Gastrocnemius medialis (tissue), 4 donors: Measurements from ENCODE around the gene CCNB1. TPM values are rescaled to one million over a fixed set of nuclear protein-coding genes. Genes with fewer than 3 reads are reported as not detected.

ENCODE experiments used
- ATAC-seq, 2 donors: fragments of 150-250 bp; one replicate each; pipeline ENCODE4 v1.9.1; 2016
- DNase-seq, 2 donors: peaks; one replicate each; pipeline ENCODE4 v3.0.0-alpha.2; 2019
- H3K27ac ChIP-seq, 4 donors: fragments of 200-600 bp; sonication (generic); 1 replicate in 1 of 4; 2 replicates in 3 of 4; pipeline ENCODE4 v1.5.1; 2016 to 2018; ENCODE audit warnings: mild to moderate bottlenecking in 2 of 4, moderate library complexity in 1 of 4
- H3K27me3 ChIP-seq, 3 donors: fragments of 200-600 bp; sonication (generic) in 2 of 3; 1 replicate in 1 of 3; 2 replicates in 2 of 3; pipeline versions ENCODE4 v1.5.1 to v1.6.0; 2016 to 2019; ENCODE audit warnings: mild to moderate bottlenecking in 1 of 3, moderate library complexity in 1 of 3
- H3K36me3 ChIP-seq, 2 donors: fragments of 200-600 bp; sonication (generic) in 1 of 2; one replicate each; pipeline ENCODE4 v1.5.1; 2017 to 2018
- H3K4me1 ChIP-seq, 2 donors: fragments of 200-600 bp; sonication (generic) in 1 of 2; one replicate each; pipeline ENCODE4 v1.5.1; 2016 to 2017; ENCODE audit warnings: mild to moderate bottlenecking in 2 of 2
- H3K4me3 ChIP-seq, 4 donors: fragments of 200-600 bp; sonication (generic) in 3 of 4; 1 replicate in 1 of 4; 2 replicates in 3 of 4; pipeline ENCODE4 v1.5.1; 2016 to 2019; ENCODE audit warnings: mild to moderate bottlenecking in 2 of 4
- H3K9me3 ChIP-seq, 3 donors: fragments of 200-600 bp; sonication (generic) in 2 of 3; 1 replicate in 1 of 3; 2 replicates in 2 of 3; pipeline ENCODE4 v1.5.1; 2016 to 2019
- POLR2A ChIP-seq, 2 donors: fragments of 450-650 bp; IDR thresholded peaks; one replicate each; pipeline ENCODE4 v1.6.1; 2017; ENCODE audit warnings: antibody characterized with exemption in 2 of 2, mild to moderate bottlenecking in 2 of 2, moderate library complexity in 2 of 2
- in situ Hi-C, 4 donors: fragments of 200-750 bp; cut with MboI; loops; one replicate each; pipeline versions ENCODE4 v1.15.0 to v1.8.0; 2017; ENCODE audit warnings: low sequenced_read_pairs in 4 of 4
- intact Hi-C: fragments of 100-400 bp; cut with DNase I; formaldehyde crosslinking; loops from one replicate; pipeline ENCODE4 v1.15.1; 2023; ENCODE audit warnings: low total_unique reads
- total RNA-seq, 4 donors: library from RNA; depleted of rRNA; stranded (reverse); fragments of >200 nt; gene quantifications; one replicate each; pipeline versions ENCODE4 v1.1.0 to v1.2.3, GENCODE V29; 2016
- TF ChIP-seq, protein P1 (sequence below), 5 experiments: fragments of 450-650 bp in 3 of 5; fragments of 200-600 bp in 2 of 5; sonication (generic) in 2 of 5; IDR thresholded peaks in 4 of 5; conservative IDR thresholded peaks in 1 of 5; 1 replicate in 4 of 5; 2 replicates in 1 of 5; pipeline ENCODE4 v1.5.1; 2016 to 2019; ENCODE audit warnings: antibody characterized with exemption in 5 of 5, mild to moderate bottlenecking in 3 of 5, moderate library complexity in 3 of 5

Gene CCNB1
- total RNA-seq, result 10 to 100 TPM in 1 of 4 donors, 1 to 10 TPM in 2, under 1 TPM in 1; 0.84 to 11.1 (median 2.7) TPM

DNA sequence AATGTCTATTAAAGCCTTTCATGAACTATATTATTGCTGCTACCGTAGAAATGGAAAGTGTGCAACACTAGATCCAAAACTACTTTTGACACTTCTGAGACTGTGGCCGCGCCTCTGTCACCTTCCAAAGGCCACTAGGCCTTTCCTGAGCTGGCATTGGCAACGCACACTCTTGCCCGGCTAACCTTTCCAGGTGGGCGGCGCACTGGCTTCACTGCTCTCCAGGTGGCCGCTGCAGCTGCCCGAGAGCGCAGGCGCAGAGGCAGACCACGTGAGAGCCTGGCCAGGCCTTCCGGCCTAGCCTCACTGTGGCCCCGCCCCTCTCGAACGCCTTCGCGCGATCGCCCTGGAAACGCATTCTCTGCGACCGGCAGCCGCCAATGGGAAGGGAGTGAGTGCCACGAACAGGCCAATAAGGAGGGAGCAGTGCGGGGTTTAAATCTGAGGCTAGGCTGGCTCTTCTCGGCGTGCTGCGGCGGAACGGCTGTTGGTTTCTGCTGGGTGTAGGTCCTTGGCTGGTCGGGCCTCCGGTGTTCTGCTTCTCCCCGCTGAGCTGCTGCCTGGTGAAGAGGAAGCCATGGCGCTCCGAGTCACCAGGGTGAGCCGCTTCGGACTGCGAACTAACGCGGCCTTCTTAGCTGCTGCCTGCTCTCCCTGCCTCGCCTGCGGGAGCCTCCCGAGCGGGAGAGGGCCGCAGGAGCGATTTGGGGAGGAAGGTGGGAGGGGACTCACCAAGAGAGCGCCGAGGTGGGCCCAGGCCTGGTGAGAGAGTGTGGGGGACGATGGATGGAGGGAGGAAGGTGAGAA, at the start of gene CCNB1:
Gene CCNB1 (plus strand): TSS at position 465 of the 807 bp plus-strand sequence. CDS start 113 bp downstream, at position 578.
- Histone ChIP-seq H3K27ac (peak within 1 kb of the TSS; percentile 31 to 53 (median 38)), H3K9me3 (no peaks in the 10 kb centered on the region), H3K4me1 (peaks cover 7 to 8% of the 10 kb centered on the region in 2 donors), H3K27me3 (no peaks in the 10 kb centered on the region), H3K4me3 (peak within 1 kb of the TSS; percentile 65 to 85 (median 74)), H3K36me3 (no peaks in the 10 kb centered on the region)
- TF ChIP-seq, protein P1, sequence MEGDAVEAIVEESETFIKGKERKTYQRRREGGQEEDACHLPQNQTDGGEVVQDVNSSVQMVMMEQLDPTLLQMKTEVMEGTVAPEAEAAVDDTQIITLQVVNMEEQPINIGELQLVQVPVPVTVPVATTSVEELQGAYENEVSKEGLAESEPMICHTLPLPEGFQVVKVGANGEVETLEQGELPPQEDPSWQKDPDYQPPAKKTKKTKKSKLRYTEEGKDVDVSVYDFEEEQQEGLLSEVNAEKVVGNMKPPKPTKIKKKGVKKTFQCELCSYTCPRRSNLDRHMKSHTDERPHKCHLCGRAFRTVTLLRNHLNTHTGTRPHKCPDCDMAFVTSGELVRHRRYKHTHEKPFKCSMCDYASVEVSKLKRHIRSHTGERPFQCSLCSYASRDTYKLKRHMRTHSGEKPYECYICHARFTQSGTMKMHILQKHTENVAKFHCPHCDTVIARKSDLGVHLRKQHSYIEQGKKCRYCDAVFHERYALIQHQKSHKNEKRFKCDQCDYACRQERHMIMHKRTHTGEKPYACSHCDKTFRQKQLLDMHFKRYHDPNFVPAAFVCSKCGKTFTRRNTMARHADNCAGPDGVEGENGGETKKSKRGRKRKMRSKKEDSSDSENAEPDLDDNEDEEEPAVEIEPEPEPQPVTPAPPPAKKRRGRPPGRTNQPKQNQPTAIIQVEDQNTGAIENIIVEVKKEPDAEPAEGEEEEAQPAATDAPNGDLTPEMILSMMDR (IDR thresholded peaks at IDR 0.05 in 4 of 5, conservative IDR thresholded peaks at IDR 0.05 in 1 of 5), result no peak
- no peak for TF ChIP-seq POLR2A (IDR thresholded peaks at IDR 0.05)
- intact Hi-C loops (loop anchor here (1.0 to 2.0 kb wide), 4 partner anchors 22 to 72 kb away; partner anchors contain the start of genes CDK7, CENPH and SLC30A5), in situ Hi-C loops (loop anchor here in 2 of 4 donors (10.0 kb wide), 1 partner anchor 72 kb away; the partner anchor contains the start of gene SLC30A5 (in 2 of the 2))
- peak; percentile 100 for ATAC-seq
- peak; percentile 92 to 96 for DNase-seq

DNA sequence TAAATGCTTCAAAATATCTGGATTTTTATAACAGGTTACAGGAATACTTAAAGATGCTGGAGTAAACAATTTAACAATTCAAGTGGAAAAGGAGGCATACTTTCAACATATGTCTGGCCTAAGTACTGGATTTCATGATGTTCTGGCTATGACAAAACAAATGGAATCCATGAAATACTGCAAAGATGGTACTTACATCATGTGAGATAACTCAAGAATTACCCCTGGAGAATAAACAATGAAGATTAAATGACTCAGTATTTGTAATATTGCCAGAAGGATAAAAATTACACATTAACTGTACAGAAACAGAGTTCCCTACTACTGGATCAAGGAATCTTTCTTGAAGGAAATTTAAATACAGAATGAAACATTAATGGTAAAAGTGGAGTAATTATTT, 37.5 kb upstream of the CCNB1 start:
- Histone ChIP-seq H3K9me3 (no peaks in the 10 kb centered on the region), H3K4me1 (no peaks in the 10 kb centered on the region), H3K4me3 (no peak overlapping the region), H3K36me3 (peaks cover 3 to 60% of the 10 kb centered on the region in 2 donors), H3K27me3 (no peaks in the 10 kb centered on the region), H3K27ac (no peak overlapping the region)
- intact Hi-C loops (no loop called here), in situ Hi-C loops (no loop called here)
- no peak for TF ChIP-seq POLR2A (IDR thresholded peaks at IDR 0.05)
- no peak for ATAC-seq
- DNase-seq, result no peak

DNA sequence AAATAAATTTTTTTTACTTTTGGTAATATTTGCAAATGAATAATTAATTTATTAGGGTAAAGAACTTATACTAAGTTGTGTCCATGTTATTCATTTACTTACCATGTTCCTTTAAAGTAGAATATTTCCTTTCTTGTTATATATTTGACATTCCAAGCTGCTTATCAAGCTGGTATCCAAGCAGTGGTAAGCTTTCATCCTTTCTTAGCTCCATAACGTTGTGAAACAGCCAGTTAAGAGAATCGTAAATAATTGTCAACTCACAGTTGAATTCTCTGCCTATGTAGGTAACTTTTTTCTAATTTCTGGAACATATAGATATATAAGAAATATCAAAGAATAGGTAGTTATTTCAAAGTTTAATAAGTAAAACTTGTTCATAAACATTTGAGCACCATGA, 36.7 kb upstream of the CCNB1 start:
- peaks cover 0 to 52% of the 10 kb centered on the region in 2 donors for H3K36me3 ChIP-seq
- no peak overlapping the region for H3K4me3 ChIP-seq
- intact Hi-C loops, result no loop called here
- no peak for ATAC-seq
- H3K4me1 ChIP-seq, result no peaks in the 10 kb centered on the region
- no peaks in the 10 kb centered on the region for H3K9me3 ChIP-seq
- H3K27ac ChIP-seq, result no peak overlapping the region
- no peak for DNase-seq
- in situ Hi-C loops, result no loop called here
- no peaks in the 10 kb centered on the region for H3K27me3 ChIP-seq
- TF ChIP-seq, protein P1 (IDR thresholded peaks at IDR 0.05 in 4 of 5, conservative IDR thresholded peaks at IDR 0.05 in 1 of 5), result no peak
- no peak for TF ChIP-seq POLR2A (IDR thresholded peaks at IDR 0.05)

DNA sequence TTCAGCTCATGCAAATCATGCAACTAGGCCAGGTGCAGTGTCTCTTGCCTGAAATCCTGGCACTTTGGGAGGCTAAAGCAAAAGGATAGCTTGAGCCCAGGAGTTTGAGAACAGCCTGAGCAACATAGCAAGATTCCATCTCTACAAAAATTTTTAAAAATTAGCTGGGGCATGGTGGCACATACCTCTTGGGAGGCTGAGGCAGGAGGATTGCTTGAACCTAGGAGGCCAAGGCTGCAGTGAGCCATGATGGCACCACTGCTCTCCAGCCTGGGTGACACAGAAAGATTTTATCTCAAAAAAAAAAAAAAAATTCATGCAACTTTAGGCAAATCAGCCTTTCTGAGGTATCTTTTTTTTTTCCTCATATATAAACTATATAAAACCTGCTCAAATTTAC, 35.6 kb upstream of the CCNB1 start:
- Histone ChIP-seq H3K27me3 (no peaks in the 10 kb centered on the region), H3K36me3 (peaks cover 0 to 45% of the 10 kb centered on the region in 2 donors), H3K27ac (no peak overlapping the region), H3K4me3 (no peak overlapping the region), H3K4me1 (no peaks in the 10 kb centered on the region), H3K9me3 (no peaks in the 10 kb centered on the region)
- ATAC-seq (no peak), DNase-seq (no peak)
- TF ChIP-seq, protein P1 (IDR thresholded peaks at IDR 0.05 in 4 of 5, conservative IDR thresholded peaks at IDR 0.05 in 1 of 5), result no peak
- no peak for TF ChIP-seq POLR2A (IDR thresholded peaks at IDR 0.05)
- intact Hi-C loops, result no loop called here
- in situ Hi-C loops, result no loop called here

DNA sequence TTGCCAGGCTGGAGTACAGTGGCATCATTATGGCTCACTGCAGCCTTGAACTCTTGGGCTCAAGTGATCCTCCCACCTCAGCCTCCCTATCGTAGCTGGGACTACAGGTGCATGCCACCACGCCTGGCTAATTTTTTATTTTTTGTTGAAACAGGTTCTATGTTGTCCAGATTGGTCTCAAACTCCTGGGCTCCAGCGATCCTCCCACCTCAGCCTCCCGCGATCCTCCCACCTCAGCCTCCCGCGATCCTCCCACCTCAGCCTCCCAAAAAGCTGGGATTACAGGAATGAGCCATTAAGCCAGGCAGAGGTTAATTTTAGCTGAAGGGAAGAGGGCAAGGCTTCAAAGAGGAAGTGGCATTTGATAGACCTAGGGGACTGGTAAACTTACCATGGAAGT, 32.8 kb upstream of the CCNB1 start:
- in situ Hi-C loops (no loop called here), intact Hi-C loops (no loop called here)
- H3K27me3 ChIP-seq, result no peaks in the 10 kb centered on the region
- H3K4me1 ChIP-seq, result no peaks in the 10 kb centered on the region
- no peak for DNase-seq
- no peaks in the 10 kb centered on the region for H3K9me3 ChIP-seq
- no peak overlapping the region for H3K4me3 ChIP-seq
- no peak overlapping the region for H3K27ac ChIP-seq
- ATAC-seq, result no peak
- H3K36me3 ChIP-seq, result peaks cover 0 to 20% of the 10 kb centered on the region in 2 donors
- TF ChIP-seq, protein P1 (IDR thresholded peaks at IDR 0.05 in 4 of 5, conservative IDR thresholded peaks at IDR 0.05 in 1 of 5), result no peak
- no peak for TF ChIP-seq POLR2A (IDR thresholded peaks at IDR 0.05)
